PC-3 (cell line): ENCODE data around the gene TMOD2.

Source experiments
- EZH2 ChIP-seq: fragments of 300-600 bp; sonication (generic); IDR thresholded peaks from one replicate; pipeline ENCODE4 v1.6.1; 2017; ENCODE audit warnings: antibody characterized with exemption, mild to moderate bottlenecking, low read length; ENCODE audit not compliant: unreplicated experiment
- EZH2phosphoT487 ChIP-seq: fragments of 300-600 bp; sonication (generic); IDR thresholded peaks from 2 replicates; pipeline ENCODE4 v1.6.1; 2018; ENCODE audit warnings: mild to moderate bottlenecking, antibody characterized with exemption, low read length, borderline replicate concordance
- TF ChIP-seq, protein P1 (sequence below): fragments of 300-600 bp; sonication (generic); conservative IDR thresholded peaks from 2 replicates; pipeline ENCODE4 v1.5.1; 2017; ENCODE audit warnings: antibody characterized with exemption, low read depth, mild to moderate bottlenecking, low read length

- TF ChIP-seq, protein P1, sequence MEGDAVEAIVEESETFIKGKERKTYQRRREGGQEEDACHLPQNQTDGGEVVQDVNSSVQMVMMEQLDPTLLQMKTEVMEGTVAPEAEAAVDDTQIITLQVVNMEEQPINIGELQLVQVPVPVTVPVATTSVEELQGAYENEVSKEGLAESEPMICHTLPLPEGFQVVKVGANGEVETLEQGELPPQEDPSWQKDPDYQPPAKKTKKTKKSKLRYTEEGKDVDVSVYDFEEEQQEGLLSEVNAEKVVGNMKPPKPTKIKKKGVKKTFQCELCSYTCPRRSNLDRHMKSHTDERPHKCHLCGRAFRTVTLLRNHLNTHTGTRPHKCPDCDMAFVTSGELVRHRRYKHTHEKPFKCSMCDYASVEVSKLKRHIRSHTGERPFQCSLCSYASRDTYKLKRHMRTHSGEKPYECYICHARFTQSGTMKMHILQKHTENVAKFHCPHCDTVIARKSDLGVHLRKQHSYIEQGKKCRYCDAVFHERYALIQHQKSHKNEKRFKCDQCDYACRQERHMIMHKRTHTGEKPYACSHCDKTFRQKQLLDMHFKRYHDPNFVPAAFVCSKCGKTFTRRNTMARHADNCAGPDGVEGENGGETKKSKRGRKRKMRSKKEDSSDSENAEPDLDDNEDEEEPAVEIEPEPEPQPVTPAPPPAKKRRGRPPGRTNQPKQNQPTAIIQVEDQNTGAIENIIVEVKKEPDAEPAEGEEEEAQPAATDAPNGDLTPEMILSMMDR = no peak
- no peak for TF ChIP-seq EZH2
- TF ChIP-seq EZH2phosphoT487 = no peak
Measured at GRCh38 chr15:51731549-51732267, 19.7 kb upstream of the TMOD2 start.
